ENCODE data around the gene HES7.
"Not testable (repeated sequence)": the region's sequence is repeated elsewhere in the genome, so short reads cannot be mapped to it uniquely, and the experiment has no call there.

Gene HES7

GRCh38 chr17:8095361-8095760 is 28.5 kb downstream of the HES7 start:
- DNase-seq, result no peak

- no peak for DNase-seq
These were observed 32.7 kb downstream of the HES7 start for GRCh38 chr17:8091033-8091687.

- DNase-seq, result no peak
These were observed 34.2 kb downstream of the HES7 start for GRCh38 chr17:8089728-8090127.

GRCh38 chr17:8087952-8088230 is 36.0 kb downstream of the HES7 start:
- no peak for DNase-seq

GRCh38 chr17:8087075-8087951 is 36.6 kb downstream of the HES7 start, which contains the start of gene ALOX12B:
ALOX12B (minus strand) TSS chr17:8087716; CDS start chr17:8087442, 274 bp downstream.
- DNase-seq, result peak; percentile 49

GRCh38 chr17:8084250-8084649 is 39.7 kb downstream of the HES7 start:
- DNase-seq, result no peak

- no peak for DNase-seq
These were observed 41.6 kb downstream of the HES7 start for GRCh38 chr17:8082292-8082691.

GRCh38 chr17:8081876-8082275 is 42.0 kb downstream of the HES7 start:
- no peak for DNase-seq

- no peak for DNase-seq
These were observed 43.1 kb downstream of the HES7 start for GRCh38 chr17:8080799-8081219.

- no peak for DNase-seq
These were observed 43.6 kb downstream of the HES7 start for GRCh38 chr17:8080208-8080798.

- DNase-seq, result peak; percentile 79
These were observed 44.4 kb downstream of the HES7 start for GRCh38 chr17:8079291-8080207.

- not testable (repeated sequence) for DNase-seq
These were observed 46.0 kb downstream of the HES7 start for GRCh38 chr17:8077939-8078338.

- DNase-seq, result no peak
These were observed 47.2 kb downstream of the HES7 start for GRCh38 chr17:8076502-8077266.

- no peak for DNase-seq
These were observed 48.1 kb downstream of the HES7 start for GRCh38 chr17:8075574-8076342.

GRCh38 chr17:8075081-8075480 is 48.8 kb downstream of the HES7 start:
- no peak for DNase-seq

GRCh38 chr17:8074554-8074953 is 49.4 kb downstream of the HES7 start:
- no peak for DNase-seq

GRCh38 chr17:8073627-8074484 is 50.0 kb downstream of the HES7 start:
- DNase-seq, result peak; percentile 75

- DNase-seq, result no peak
These were observed 51.0 kb downstream of the HES7 start for GRCh38 chr17:8072729-8073461.

GRCh38 chr17:8072341-8072728 is 51.6 kb downstream of the HES7 start:
- DNase-seq, result no peak

GRCh38 chr17:8071496-8071895 is 52.4 kb downstream of the HES7 start:
- DNase-seq, result no peak

All from hematopoietic multipotent progenitor cell treated with erythropoietin and hydrocortisone succinate and interleukin-3 and kit ligand, for 8 days (in vitro differentiated cells).